IPS-18c (cell line): ENCODE measurements around the gene SLC2A9.
"Not testable (repeated sequence)": the region's sequence is repeated elsewhere in the genome, so short reads cannot be mapped to it uniquely, and the experiment has no call there.

ENCODE experiments used
- H3K4me3 ChIP-seq: 2 replicates; pipeline ENCODE4 v1.7.0; 2013; ENCODE audit warnings: low read depth, mild to moderate bottlenecking, low read length, moderate library complexity; ENCODE audit not compliant: insufficient read depth
- H3K9me3 ChIP-seq: one replicate; pipeline ENCODE4 v1.6.1; 2013; ENCODE audit warnings: mild to moderate bottlenecking, low read length, moderate library complexity; ENCODE audit not compliant: control insufficient read depth, insufficient read depth

SLC2A9 gene

DNA sequence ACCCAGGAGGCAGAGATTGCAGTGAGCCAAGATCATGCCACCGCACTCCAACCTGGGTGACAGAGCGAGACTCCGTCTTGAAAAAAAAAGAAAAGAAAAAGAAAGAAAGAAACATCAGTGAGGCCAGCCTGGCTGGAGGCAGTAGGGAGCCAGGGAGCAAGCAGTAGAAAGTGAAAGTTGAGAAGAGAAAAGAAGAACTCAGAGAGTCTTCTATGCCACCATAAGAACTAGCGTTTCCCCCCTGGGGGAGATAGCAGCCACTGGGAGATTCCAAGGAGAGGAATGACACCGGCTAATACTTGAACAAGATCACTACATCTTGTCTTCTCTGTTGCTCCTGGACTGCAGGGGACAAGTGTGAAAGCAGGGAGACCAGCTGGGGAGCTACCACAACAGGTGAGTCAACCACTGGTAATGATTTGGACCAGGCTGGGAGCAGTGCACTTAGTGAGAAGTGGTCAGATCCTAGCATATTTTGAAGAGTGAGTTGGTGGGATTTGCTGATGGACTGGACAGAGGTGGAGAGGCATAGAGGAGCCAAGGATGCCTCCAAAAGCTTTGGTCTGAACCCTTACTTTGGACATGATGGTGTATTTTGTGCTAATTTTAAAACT, 33.4 kb downstream of the SLC2A9 start:
- Histone ChIP-seq H3K9me3 (no peaks in the 10 kb centered on the region), H3K4me3 (no peak overlapping the region)

DNA sequence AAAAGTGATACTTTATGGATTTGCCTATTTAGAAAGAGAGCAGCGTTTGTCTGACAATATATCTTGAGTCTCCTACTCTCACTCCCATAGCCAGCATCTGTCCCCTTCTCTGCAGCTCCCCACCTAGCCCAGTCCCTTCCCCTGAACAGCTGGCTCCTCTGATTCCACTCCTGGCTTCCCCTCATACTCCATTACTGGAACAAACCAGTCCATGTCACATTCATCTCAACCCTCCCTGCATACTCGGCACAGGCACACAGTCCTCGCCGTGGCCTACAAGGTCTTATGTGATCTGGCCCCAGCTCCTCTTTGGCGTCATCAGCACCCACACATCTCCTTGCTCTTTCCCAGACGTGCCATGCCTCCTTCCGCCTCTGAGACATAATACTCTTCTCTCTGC, 36.7 kb downstream of the SLC2A9 start:
- Histone ChIP-seq H3K4me3 (no peak overlapping the region), H3K9me3 (no peaks in the 10 kb centered on the region)

DNA sequence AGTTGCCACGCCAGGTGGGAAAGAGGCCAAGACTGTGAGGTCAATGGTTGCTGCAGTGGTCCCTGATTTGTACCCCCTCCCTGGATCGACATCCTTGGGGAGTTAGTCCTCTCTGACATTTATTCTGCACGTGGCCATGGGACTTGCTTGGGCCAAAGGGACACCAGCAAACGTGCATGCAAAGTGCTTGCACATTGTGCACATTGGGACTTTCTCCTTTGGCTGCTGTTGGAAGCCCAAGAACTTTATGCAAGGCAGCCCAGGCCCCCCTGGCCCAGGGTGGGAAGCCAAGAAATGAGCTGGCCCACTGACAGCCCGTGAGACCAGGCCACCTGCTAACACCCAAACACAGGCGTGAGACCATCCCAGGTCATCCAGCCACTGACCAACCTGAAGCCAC, 38.1 kb downstream of the SLC2A9 start:
- no peak overlapping the region for H3K4me3 ChIP-seq
- no peaks in the 10 kb centered on the region for H3K9me3 ChIP-seq

DNA sequence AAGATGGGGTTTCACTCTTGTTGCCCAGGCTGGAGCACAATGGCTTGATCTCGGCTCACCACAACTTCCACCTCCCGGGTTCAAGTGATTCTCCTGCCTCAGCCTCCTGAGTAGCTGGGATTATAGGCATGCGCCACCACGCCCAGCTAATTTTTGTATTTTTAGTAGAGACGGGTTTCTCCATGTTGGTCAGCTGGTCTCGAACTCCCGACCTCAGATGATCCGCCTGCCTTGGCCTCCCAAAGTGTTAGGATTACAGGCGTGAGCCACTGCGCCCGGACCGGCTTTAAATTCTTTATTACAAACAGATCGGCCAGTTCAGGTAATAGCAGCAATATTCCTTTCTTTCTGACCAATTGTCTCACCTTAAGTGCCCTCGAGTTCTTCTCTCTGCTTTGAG, 39.4 kb downstream of the SLC2A9 start:
- H3K4me3 ChIP-seq, H3K9me3 ChIP-seq: not testable (repeated sequence)

DNA sequence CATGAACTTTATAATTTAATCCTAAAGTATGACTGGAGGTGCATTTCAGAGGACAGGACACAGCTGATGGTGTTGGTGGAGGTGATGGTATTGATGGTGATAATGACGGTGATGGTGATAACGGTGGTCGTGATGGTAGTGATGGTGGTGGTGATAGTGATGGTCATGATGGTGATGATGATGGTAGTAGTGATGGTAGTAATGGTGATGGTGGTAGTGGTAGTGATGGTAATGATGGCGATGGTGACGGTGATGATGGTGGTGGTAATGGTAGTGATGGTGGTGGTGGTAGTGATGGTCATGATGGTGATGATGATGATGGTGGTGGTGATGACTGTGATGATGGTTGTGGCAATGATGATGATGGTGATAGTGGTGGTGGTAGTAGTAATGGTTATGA, 40.4 kb downstream of the SLC2A9 start:
- no peaks in the 10 kb centered on the region for H3K9me3 ChIP-seq
- H3K4me3 ChIP-seq, result no peak overlapping the region

DNA sequence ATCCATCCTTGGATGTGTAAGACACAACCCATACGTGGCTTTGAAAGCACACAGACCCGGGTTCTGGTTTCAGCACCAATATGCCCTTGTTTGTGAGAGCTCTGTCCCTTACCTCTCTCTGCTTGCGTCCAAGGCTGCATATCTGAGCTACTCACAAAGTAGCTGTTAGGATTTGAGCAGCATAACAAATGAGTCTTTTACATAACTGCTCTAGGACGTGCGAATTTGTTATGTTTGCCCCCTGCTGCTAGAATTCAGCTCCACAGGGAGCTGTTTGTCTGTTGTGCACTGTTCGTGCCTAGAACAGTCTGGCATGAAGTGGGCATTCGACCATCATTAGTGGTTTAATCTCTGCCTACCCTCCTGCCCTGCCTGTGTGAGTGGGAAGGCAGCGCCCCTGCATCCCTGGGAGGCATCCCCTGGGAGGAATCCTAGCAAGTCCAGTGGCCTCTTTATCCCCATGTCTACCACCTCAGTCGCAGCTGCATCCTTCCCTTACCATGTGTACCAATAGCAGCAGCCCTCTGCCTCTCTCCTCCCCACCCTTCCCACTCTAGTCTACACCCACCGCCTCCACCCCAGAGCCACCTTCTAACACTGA, 42.1 kb downstream of the SLC2A9 start:
- Histone ChIP-seq H3K9me3 (no peaks in the 10 kb centered on the region), H3K4me3 (no peak overlapping the region; the same call in 1 of the 2 replicates)

DNA sequence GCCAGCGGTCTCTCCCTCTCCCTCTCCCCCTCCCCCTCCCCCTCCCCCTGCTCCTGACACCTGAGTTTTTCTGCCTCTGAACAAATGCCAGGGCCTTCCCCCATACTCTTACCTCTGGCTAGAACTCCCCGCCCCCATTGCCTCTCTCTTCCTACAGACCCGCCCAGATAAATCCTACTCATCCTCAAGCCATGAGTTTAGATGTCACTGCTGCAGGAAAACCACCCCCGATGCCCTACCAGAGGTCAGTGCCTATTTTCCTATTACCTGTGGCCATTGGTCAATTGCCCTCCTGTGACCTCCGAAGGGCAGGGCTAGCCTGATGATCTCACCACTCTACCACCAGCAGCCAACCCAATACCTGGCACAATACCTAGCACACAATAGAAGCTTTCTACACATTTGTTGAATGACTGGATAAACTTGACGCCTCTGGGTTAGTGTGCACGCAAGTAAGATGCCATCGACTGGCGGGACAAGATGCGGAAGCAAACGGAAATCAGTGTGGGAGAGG, 43.7 kb downstream of the SLC2A9 start:
- no peak overlapping the region for H3K4me3 ChIP-seq
- H3K9me3 ChIP-seq, result no peaks in the 10 kb centered on the region

DNA sequence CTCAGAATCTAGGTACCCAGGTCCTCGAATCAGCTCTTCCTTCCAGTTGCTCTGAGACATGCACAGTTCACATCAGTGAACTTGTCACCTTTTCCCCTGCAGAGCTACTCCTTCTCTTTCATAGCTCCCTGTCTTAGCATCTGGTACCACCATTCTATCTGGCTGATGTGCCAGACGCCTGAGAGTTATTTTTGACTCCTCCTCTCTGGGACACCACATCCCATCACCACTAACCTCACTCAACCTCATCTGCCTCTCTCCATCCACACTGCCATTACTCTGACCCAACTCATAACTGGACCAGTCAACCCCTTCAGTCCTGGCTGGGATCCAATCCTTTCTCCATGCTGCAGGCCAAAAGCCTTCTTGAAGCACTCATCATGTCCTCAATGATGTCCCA, 44.5 kb downstream of the SLC2A9 start:
- Histone ChIP-seq H3K4me3 (no peak overlapping the region), H3K9me3 (peaks cover under 1% of the 10 kb centered on the region)

DNA sequence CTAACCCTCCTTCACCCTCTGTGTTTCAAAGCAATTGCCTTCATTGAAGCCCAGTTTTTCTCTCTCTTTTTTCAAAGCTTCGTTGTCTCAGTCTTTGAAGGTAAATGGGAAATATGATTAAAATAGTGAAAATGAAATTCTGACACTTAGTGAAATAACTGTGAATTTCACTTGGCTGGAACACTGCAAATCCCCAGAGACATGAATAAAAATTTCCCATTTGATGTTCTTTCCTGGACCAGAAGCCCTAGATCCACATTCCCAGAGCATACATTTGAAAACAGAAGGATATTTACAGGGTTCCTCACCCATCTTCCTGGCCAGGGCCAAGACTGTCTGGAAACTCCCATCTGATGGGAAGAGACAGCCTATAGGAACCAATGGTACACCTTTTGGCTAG, 45.0 kb downstream of the SLC2A9 start:
- Histone ChIP-seq H3K4me3 (no peak overlapping the region), H3K9me3 (peaks cover 2% of the 10 kb centered on the region)

DNA sequence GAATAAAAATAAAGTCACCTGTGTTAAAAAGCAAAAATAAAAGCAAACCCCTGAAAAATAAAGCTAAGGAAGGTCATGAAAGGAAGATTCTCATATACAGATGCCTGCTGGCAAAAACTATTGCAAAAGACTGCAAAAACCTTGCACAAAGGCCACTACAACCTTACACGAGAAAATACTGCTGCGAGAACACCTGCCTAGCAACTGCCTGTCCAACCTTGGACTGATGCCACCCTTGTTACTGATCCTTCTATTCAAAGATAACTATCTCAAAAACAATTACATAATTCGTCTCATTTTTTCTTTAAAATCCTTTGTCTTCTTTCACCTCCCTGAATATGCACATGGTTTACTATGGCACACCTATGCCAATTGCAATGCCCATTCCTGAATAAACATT, 49.6 kb downstream of the SLC2A9 start:
- H3K4me3 ChIP-seq, result no peak overlapping the region
- H3K9me3 ChIP-seq, result peaks cover 8% of the 10 kb centered on the region

DNA sequence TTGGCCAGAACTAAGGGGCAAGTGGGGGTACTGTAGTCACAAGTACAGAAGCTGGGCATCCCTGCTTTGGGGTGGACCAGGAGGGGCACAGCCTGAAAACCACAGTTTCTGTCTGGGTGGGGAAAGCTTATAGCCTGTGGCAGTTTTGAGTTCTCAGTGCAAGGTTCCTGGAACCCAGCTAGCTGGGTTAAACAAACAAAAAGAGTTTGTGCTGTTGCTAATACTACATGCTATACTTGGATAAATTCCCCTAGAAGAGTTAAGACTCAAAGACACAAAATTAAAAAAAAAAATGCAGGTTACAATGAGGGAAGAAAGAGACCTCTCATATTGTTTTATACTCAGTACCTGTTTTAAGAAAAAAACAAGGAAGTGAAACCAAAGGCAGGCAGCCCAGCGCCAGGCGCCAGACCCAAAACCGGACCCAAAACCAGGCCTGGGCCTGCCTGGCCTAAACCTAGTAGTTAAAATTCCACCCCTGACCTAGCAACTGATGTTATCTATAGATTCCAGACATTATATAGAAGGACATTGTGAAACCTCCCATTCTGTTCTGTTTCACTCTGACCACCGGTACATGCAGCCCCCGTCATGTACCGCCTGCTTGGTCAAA, 50.8 kb downstream of the SLC2A9 start:
- no peak overlapping the region for H3K4me3 ChIP-seq
- peaks cover 8% of the 10 kb centered on the region for H3K9me3 ChIP-seq

DNA sequence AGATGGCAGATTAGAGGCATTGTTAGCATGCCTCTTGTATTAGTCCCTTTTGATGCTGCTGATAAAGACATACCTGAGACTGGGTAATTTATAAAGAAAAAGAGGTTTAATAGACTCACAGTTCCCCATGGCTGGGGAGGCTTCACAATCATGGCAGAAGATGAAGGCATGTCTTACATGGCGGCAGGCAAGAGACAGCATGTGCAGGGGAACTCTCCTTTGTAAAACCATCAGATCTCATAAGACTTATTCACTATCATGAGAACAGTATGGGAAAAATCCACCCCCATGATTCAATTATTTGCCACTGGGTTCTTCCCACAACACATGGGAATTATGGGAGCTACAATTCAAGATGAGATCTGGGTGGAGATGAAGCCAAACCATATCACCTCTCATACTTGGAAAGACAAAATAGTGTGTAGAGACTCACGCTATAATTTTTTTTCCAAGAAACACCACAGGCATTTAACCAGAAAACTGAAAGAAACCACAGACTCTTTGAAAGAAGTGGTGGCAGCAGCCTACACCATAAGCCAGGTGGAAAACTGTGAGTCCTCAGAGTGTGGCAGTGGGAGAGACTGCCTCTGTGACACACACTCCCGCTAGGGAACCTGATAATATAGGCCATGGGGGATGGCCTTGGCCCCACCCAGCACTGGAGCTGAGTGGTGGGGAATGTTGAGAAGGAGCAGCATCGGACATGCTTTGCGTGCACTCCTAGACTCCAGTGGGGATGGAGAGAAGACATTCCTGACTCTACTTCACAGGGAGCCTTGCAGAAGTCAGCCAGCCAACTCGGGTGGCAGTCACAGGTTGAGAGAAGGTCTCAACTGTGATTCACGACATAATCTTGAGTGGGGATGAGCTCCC, 51.5 kb downstream of the SLC2A9 start:
- Histone ChIP-seq H3K4me3 (no peak overlapping the region), H3K9me3 (peaks cover 8% of the 10 kb centered on the region)

DNA sequence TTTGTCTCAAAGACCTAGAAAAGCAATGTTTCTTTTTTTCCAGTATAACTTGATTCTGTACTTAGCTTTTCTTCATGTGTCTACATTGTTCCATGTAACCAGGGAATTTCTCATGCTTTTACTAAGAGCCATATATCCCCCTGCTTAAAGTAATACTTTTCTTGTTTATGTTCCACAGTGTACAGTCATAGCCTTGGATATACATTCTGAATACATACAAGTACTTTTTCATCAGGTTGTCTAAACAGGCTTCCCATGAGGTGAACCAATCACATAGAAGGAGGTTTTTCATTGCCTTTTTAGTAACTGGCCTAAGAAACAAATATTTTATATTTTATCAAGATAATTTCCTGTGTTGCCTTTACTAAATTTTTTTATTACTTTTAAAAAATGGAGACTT, 52.8 kb downstream of the SLC2A9 start:
- H3K4me3 ChIP-seq, result no peak overlapping the region
- H3K9me3 ChIP-seq, result peaks cover 8% of the 10 kb centered on the region

DNA sequence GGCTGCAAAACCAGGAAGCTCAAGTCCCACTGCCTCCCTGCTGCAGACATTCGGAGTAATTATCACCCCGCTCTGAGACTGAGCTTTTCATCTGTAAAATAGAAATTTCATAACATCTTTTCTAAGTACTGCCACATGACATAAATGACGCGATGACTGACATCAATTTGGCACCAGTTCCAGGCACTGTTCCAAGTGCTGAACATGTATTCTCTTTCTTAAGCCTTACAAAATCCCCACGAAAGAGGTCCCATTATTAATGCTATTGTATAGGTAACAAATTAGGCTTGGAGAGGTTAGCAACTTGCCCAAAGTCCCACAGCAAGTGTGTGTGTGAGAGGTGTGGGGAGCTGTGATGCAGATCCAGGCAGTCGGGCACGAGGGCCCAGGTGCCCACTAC, 56.4 kb downstream of the SLC2A9 start:
- H3K4me3 ChIP-seq, result no peak overlapping the region
- peaks cover 6% of the 10 kb centered on the region for H3K9me3 ChIP-seq

DNA sequence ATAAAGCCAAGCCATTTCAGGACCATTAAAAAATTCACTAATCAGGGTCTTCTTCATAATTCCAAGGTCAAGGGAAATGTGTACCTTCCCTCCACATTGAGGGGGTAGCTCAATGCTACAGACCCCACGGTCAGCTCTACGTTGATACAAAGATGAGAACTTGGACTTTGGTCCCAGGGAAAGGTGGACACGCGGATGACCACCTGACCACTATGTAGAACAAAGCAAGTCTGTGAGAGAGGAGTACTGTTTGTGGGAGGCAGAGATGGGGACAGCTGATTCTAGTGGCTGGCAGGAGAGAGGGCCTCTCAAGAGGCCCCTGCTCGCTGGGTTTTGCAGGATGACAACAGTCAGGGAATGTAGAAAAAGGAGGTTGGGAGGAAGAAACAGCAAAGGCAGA, 58.0 kb downstream of the SLC2A9 start:
- Histone ChIP-seq H3K9me3 (peaks cover 2% of the 10 kb centered on the region), H3K4me3 (no peak overlapping the region)

DNA sequence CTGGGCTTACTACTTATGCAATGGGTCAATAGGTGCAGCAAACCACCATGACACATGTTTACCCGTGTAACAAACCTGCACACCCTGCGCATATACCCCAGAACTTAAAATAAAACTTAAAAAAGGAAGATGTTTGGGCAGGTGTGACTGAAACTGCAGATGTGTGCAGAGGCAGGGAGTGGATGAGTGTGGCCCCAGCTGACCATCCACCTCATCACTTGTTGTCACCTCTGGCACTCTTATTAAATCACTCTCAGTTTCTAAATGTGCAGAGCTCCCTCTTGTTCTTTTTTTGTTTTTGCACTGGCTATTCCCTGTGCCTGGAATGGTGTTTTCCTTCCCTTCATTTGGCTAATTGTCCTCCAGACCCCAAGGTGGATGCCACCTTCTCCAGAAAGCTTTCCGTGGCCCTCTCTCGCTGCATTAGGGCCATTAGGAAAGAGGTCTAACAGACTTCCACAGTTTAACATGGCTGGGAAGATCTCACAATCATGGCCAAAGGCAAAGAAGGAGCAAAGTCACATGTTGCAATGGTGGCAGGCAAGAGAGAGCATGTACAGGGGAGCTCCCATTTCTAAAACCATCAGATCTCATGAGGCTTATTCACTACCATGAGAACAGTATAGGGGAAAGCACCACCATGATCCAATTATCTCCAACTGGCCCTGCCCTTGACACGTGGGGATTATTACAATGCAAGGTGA, 58.5 kb downstream of the SLC2A9 start:
- H3K4me3 ChIP-seq, result no peak overlapping the region
- peaks cover 2% of the 10 kb centered on the region for H3K9me3 ChIP-seq

DNA sequence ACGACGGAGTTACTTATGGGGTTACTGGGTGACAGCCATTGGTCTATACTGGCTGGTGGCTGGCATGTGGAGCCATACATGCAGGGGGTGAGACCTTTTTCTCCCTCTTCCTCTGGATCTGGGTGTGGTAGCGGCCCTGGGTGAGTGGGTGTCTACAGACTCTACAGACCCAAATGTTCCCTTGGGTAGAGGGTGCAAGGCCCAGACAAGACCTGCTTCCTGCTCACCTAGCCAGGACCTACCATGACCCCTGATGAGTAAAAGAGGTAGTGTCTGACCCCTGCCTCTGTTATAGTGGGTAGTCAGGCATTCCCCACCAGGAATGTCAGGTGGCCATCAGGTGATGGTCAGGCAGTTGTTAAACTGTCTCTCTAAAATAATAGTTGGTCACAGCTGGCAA, 66.8 kb downstream of the SLC2A9 start:
- Histone ChIP-seq H3K4me3 (no peak overlapping the region), H3K9me3 (no peaks in the 10 kb centered on the region)
